Measurements from ENCODE around the gene ZNF608.

GRCh38 chr5:124755041-124755440 lies 8.6 kb upstream of the ZNF608 start:
- TF ChIP-seq CTCF (IDR thresholded peaks at IDR 0.05; ENCODE audit: low read depth, low read length) (no peak), POLR2A (IDR thresholded peaks at IDR 0.05; ENCODE audit: extremely low read depth, insufficient read length) (no peak), MYC (IDR thresholded peaks at IDR 0.05; ENCODE audit: low read depth, low read length) (no peak), MAX (IDR thresholded peaks at IDR 0.05; ENCODE audit: low read depth, low read length) (no peak)
